Measurements from ENCODE around the gene DNAH8. TPM values are rescaled to one million over a fixed set of nuclear protein-coding genes. Genes with fewer than 3 reads are reported as not detected.

The DNAH8 gene
- total RNA-seq, 1 experiment from 2014 or later: not detected

GRCh38 chr6:38678178-38678760 is 36.8 kb upstream of the DNAH8 start:
- no peak for TF ChIP-seq POLR2AphosphoS5 (IDR thresholded peaks at IDR 0.05; ENCODE audit: low read depth, low read length)
- ATAC-seq: no peak
- DNase-seq (ENCODE audit: low read depth, low spot score): no peak
- no peaks in the 10 kb centered on the region for H3K9me3 ChIP-seq (ENCODE audit: control insufficient read depth, insufficient read depth, low read depth, low read length)
- intact Hi-C loops (cut with micrococcal nuclease; ENCODE audit: unreplicated experiment) (no loop called here), in situ Hi-C loops (cut with HindIII; ENCODE audit: low pct_unique_long_range_greater_than_20kb, low sequenced_read_pairs) (no loop called here)
- no peaks in the 10 kb centered on the region for H3K27me3 ChIP-seq (ENCODE audit: control insufficient read depth, insufficient read depth, low read length)
- peaks cover 27% of the 10 kb centered on the region for H3K36me3 ChIP-seq (ENCODE audit: control insufficient read depth, insufficient read depth, low read length)
- no peaks in the 10 kb centered on the region for H3K4me1 ChIP-seq (ENCODE audit: control insufficient read depth, insufficient read depth, low read length)
- CTCF ChIA-PET: no interaction called here
- POLR2A ChIA-PET: no interaction called here
- no peak overlapping the region for H3K27ac ChIP-seq (ENCODE audit: low read length)
- H3K4me3 ChIP-seq (ENCODE audit: low read depth in 2 of 2, low read length in 2 of 2): no peak overlapping the region
- BruUV-seq (replicated peaks): no TSS peak

GRCh38 chr6:38679668-38680067 is 35.4 kb upstream of the DNAH8 start:
- Histone ChIP-seq H3K27ac (ENCODE audit: low read length) (no peak overlapping the region), H3K9me3 (ENCODE audit: control insufficient read depth, insufficient read depth, low read depth, low read length) (no peaks in the 10 kb centered on the region), H3K27me3 (ENCODE audit: control insufficient read depth, insufficient read depth, low read length) (no peaks in the 10 kb centered on the region), H3K4me3 (ENCODE audit: low read depth in 2 of 2, low read length in 2 of 2) (no peak overlapping the region), H3K36me3 (ENCODE audit: control insufficient read depth, insufficient read depth, low read length) (peaks cover 31% of the 10 kb centered on the region), H3K4me1 (ENCODE audit: control insufficient read depth, insufficient read depth, low read length) (no peaks in the 10 kb centered on the region)
- intact Hi-C loops (cut with micrococcal nuclease; ENCODE audit: unreplicated experiment): no loop called here
- no TSS peak for BruUV-seq (replicated peaks)
- DNase-seq (ENCODE audit: low read depth, low spot score): no peak
- ChIA-PET CTCF (interaction anchor here (0.6 kb wide), 1 partner anchor 110 kb away, joined by 5 read pairs; no protein-coding TSS in a partner anchor), POLR2A (interaction anchor here (0.5 to 0.6 kb wide), 2 partner anchors 24 to 583 kb away, joined by 3 to 6 read pairs; no protein-coding TSS in a partner anchor)
- in situ Hi-C loops (cut with HindIII; ENCODE audit: low pct_unique_long_range_greater_than_20kb, low sequenced_read_pairs): no loop called here
- TF ChIP-seq, protein P1, sequence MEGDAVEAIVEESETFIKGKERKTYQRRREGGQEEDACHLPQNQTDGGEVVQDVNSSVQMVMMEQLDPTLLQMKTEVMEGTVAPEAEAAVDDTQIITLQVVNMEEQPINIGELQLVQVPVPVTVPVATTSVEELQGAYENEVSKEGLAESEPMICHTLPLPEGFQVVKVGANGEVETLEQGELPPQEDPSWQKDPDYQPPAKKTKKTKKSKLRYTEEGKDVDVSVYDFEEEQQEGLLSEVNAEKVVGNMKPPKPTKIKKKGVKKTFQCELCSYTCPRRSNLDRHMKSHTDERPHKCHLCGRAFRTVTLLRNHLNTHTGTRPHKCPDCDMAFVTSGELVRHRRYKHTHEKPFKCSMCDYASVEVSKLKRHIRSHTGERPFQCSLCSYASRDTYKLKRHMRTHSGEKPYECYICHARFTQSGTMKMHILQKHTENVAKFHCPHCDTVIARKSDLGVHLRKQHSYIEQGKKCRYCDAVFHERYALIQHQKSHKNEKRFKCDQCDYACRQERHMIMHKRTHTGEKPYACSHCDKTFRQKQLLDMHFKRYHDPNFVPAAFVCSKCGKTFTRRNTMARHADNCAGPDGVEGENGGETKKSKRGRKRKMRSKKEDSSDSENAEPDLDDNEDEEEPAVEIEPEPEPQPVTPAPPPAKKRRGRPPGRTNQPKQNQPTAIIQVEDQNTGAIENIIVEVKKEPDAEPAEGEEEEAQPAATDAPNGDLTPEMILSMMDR (IDR thresholded peaks at IDR 0.05): no peak
- TF ChIP-seq POLR2AphosphoS5 (IDR thresholded peaks at IDR 0.05; ENCODE audit: low read depth, low read length): no peak
- ATAC-seq: no peak

DNA sequence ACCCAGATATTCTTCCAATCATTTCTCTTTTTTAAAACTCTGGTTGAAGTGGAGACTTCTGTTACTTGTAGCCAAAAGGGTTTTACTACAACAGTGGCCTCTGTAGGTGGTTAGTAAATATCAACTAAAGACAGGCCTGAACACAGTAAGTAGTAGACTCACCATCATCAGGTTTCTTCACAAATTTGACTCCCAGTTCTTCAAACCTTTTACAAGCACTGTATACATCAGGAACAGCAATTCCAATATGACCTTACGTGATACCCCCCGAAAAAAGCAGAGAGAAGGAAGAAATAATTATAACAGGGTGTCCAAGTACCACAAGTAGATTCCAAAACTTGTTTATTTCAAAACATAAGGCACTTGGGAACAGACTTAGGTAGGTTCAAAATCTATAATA is 33.3 kb upstream of the DNAH8 start:
- TF ChIP-seq POLR2AphosphoS5 (IDR thresholded peaks at IDR 0.05; ENCODE audit: low read depth, low read length) (no peak), TCF7L2 (IDR thresholded peaks at IDR 0.05; ENCODE audit: low read depth, low read length) (no peak), REST (IDR thresholded peaks at IDR 0.05; ENCODE audit: insufficient read depth in 1 of 2, low read depth in 2 of 2, low read length in 1 of 2) (no peak), SIN3A (IDR thresholded peaks at IDR 0.05; ENCODE audit: borderline replicate concordance, insufficient read depth, low read depth, low read length) (no peak)
- TF ChIP-seq, protein P1 (IDR thresholded peaks at IDR 0.05): no peak; the same call in 1 of the 2 replicates
- no peaks in the 10 kb centered on the region for H3K4me1 ChIP-seq (ENCODE audit: control insufficient read depth, insufficient read depth, low read length)
- no peak for ATAC-seq
- no TSS peak for BruUV-seq (replicated peaks)
- CTCF ChIA-PET: no interaction called here
- POLR2A ChIA-PET: no interaction called here
- no peak overlapping the region for H3K4me3 ChIP-seq (ENCODE audit: low read depth in 2 of 2, low read length in 2 of 2)
- H3K36me3 ChIP-seq (ENCODE audit: control insufficient read depth, insufficient read depth, low read length): peaks cover 28% of the 10 kb centered on the region
- H3K27ac ChIP-seq (ENCODE audit: low read length): no peak overlapping the region
- no peaks in the 10 kb centered on the region for H3K27me3 ChIP-seq (ENCODE audit: control insufficient read depth, insufficient read depth, low read length)
- in situ Hi-C loops (cut with HindIII; ENCODE audit: low pct_unique_long_range_greater_than_20kb, low sequenced_read_pairs): no loop called here
- no peaks in the 10 kb centered on the region for H3K9me3 ChIP-seq (ENCODE audit: control insufficient read depth, insufficient read depth, low read depth, low read length)
- intact Hi-C loops (cut with micrococcal nuclease; ENCODE audit: unreplicated experiment): no loop called here
- no peak for DNase-seq (ENCODE audit: low read depth, low spot score)

All from Panc1 (cell line).